Tibial artery (tissue), 4 donors: Measurements from ENCODE around the gene CEP83.
"Not testable (repeated sequence)": the region's sequence is repeated elsewhere in the genome, so short reads cannot be mapped to it uniquely, and the experiment has no call there.

Source experiments
- DNase-seq, 2 donors: peaks; one replicate each; pipeline ENCODE4 v3.0.0-alpha.2; 2019
- H3K27ac ChIP-seq, 2 donors: fragments of 200-600 bp; sonication (generic) in 1 of 2; 1 replicate in 1 of 2; 2 replicates in 1 of 2; pipeline ENCODE4 v1.5.1; 2018 to 2019; ENCODE audit warnings: mild to moderate bottlenecking in 1 of 2
- H3K27me3 ChIP-seq, 2 donors: fragments of 200-600 bp; sonication (generic) in 1 of 2; one replicate each; pipeline versions ENCODE4 v1.5.1 to v1.6.0; 2016 to 2019
- H3K36me3 ChIP-seq, 3 donors: fragments of 200-600 bp; sonication (generic) in 2 of 3; one replicate each; pipeline ENCODE4 v1.5.1; 2016 to 2019; ENCODE audit warnings: mild to moderate bottlenecking in 2 of 3
- H3K4me1 ChIP-seq, 4 donors: fragments of 200-600 bp; sonication (generic) in 2 of 4; 1 replicate in 3 of 4; 2 replicates in 1 of 4; pipeline ENCODE4 v1.5.1; 2016 to 2019
- H3K4me3 ChIP-seq, 2 donors: fragments of 200-600 bp; sonication (generic) in 1 of 2; 1 replicate in 1 of 2; 2 replicates in 1 of 2; pipeline ENCODE4 v1.5.1; 2018 to 2019; ENCODE audit warnings: mild to moderate bottlenecking in 2 of 2
- H3K9me3 ChIP-seq, 3 donors: fragments of 200-600 bp; sonication (generic) in 1 of 3; one replicate each; pipeline ENCODE4 v1.5.1; 2016 to 2019
- intact Hi-C: fragments of 100-400 bp; cut with DNase I; formaldehyde crosslinking; loops from one replicate; pipeline ENCODE4 v1.15.0; 2023; ENCODE audit warnings: low total_unique reads
- TF ChIP-seq, protein P1 (sequence below), 2 experiments: fragments of 200-600 bp in 1 of 2; fragments of 450-650 bp in 1 of 2; IDR thresholded peaks; one replicate each; pipeline ENCODE4 v1.5.1; 2017 to 2019; ENCODE audit warnings: antibody characterized with exemption in 2 of 2, mild to moderate bottlenecking in 1 of 2, moderate library complexity in 1 of 2

CEP83 gene

DNA sequence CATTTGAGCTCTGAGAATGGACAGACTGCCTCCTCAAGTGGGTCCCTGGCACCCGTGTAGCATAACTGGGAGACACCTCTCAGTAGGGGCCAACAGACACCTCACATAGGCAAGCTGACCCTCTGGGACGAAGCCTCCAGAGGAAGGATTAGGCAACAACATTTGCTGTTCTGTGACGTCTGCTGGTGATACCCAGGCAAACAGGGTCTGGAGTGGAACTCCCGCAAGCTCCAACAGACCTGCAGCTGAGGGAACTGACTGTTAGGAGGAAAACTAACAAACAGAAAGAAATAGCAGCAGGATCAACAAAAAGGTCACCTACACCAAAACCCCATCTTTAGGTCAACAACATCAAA is 69.6 kb downstream of the CEP83 start:
- intact Hi-C loops: no loop called here
- Histone ChIP-seq H3K4me1 (peaks cover 0 to 13% (median 0%) of the 10 kb centered on the region in 4 donors), H3K27ac (no peak overlapping the region), H3K9me3 (no peaks in the 10 kb centered on the region), H3K4me3 (no peak overlapping the region), H3K27me3 (no peaks in the 10 kb centered on the region), H3K36me3 (peaks cover 5 to 10% (median 8%) of the 10 kb centered on the region in 3 donors)
- DNase-seq: no peak
- TF ChIP-seq, protein P1, sequence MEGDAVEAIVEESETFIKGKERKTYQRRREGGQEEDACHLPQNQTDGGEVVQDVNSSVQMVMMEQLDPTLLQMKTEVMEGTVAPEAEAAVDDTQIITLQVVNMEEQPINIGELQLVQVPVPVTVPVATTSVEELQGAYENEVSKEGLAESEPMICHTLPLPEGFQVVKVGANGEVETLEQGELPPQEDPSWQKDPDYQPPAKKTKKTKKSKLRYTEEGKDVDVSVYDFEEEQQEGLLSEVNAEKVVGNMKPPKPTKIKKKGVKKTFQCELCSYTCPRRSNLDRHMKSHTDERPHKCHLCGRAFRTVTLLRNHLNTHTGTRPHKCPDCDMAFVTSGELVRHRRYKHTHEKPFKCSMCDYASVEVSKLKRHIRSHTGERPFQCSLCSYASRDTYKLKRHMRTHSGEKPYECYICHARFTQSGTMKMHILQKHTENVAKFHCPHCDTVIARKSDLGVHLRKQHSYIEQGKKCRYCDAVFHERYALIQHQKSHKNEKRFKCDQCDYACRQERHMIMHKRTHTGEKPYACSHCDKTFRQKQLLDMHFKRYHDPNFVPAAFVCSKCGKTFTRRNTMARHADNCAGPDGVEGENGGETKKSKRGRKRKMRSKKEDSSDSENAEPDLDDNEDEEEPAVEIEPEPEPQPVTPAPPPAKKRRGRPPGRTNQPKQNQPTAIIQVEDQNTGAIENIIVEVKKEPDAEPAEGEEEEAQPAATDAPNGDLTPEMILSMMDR (IDR thresholded peaks at IDR 0.05): no peak

DNA sequence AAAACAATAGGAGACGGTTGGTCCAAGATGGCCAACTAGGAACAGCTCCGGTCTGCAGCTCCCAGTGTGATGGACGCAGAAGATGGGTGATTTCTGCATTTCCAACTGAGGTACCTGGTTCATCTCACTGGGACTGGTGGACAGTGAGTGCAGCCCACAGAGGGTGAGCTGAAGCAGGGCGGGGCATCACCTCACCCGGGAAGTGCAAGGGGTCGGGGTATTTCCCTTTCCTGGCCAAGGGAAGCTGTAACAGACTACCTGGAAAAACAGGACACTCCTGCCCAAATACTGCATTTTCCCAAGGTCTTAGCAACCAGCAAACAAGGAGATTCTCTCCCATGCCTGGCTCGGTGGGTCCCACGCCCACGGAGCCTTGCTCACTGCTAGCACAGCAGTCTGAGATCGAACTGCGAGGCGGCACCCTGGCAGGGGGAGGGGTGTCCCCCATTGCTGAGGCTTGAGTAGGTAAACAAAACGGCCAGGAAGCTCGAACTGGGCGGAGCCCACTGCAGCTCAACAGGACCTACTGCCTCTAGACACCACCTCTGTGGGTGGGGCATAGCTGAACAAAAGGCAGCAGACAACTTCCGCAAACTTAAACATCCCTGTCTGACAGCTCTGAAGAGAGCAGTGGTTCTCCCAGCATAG is 70.1 kb downstream of the CEP83 start:
- peaks cover 0 to 13% (median 0%) of the 10 kb centered on the region in 4 donors for H3K4me1 ChIP-seq
- H3K27ac ChIP-seq, DNase-seq, H3K4me3 ChIP-seq, intact Hi-C loops, H3K27me3 ChIP-seq, H3K9me3 ChIP-seq: not testable (repeated sequence)
- peaks cover 9 to 13% (median 12%) of the 10 kb centered on the region in 3 donors for H3K36me3 ChIP-seq

DNA sequence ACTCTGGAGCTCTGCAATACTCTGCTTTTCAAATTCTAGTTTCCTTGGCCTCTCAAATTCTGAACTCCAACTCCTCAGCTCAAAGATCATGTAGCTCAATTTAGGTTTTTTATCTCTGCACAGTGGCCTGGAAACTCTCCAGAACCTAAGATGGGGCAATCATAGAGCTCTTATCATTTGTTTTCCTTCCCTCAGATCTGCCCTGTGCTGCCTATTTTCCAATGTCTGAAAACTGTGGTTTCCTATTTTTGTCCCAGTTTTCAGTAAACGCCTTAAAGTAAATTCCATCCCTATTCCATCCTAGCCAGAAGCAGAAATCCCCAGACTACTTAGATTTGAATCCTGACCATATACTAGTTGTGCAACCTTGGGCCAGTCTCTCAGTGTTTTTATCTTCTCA is 73.2 kb downstream of the CEP83 start:
- intact Hi-C loops: no loop called here
- Histone ChIP-seq H3K27me3 (no peaks in the 10 kb centered on the region), H3K36me3 (peaks cover 9 to 13% (median 9%) of the 10 kb centered on the region in 3 donors), H3K27ac (no peak overlapping the region), H3K4me1 (peaks cover 0 to 13% (median 0%) of the 10 kb centered on the region in 4 donors), H3K9me3 (peaks cover 0 to 10% (median 0%) of the 10 kb centered on the region in 3 donors), H3K4me3 (no peak overlapping the region)
- peak in 1 of 2 donors; percentile 24 for DNase-seq
- TF ChIP-seq, protein P1 (IDR thresholded peaks at IDR 0.05): no peak

DNA sequence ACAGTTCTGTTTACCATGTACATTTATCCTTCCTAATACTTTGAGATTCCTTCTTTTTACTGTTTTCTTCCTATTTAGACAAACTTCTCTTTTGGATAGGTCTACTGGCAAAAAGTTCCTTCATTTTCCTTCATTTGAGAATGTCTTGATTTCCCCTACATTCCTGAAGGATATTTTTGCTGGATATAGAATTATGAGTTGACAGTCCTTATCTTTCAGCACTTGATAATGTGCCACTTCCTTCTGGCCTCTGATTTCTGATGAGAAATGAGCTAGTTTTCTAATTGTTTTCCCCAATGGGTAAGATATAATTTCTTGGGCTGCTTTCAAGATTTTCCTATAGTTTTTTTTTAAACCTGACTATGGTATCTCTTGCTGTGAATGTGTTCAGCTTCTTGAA is 75.6 kb downstream of the CEP83 start:
- Histone ChIP-seq H3K36me3 (peaks cover 9 to 10% (median 9%) of the 10 kb centered on the region in 3 donors), H3K4me1 (peaks cover 0 to 13% (median 0%) of the 10 kb centered on the region in 4 donors), H3K27me3 (no peaks in the 10 kb centered on the region), H3K27ac (no peak overlapping the region), H3K9me3 (peaks cover 0 to 10% (median 0%) of the 10 kb centered on the region in 3 donors), H3K4me3 (no peak overlapping the region)
- DNase-seq: no peak
- intact Hi-C loops: no loop called here
- TF ChIP-seq, protein P1 (IDR thresholded peaks at IDR 0.05): no peak

DNA sequence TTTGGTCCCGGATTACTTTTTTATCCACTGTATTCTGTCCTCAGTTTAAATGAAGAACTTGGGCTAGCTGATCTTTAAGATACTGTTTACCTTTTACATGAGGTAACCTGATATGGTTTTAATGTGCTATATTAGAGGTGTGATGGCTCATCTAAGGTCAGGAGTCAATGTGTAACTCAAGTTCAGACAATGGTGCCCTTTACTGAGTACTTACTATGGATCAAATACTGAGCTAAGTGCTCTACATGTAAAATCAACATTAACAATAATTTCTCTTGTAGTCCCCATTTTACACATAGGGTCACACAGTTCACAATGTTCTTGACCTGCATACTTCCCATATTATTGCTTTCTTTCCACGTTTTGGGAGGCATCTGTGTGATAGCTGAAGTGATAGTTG is 79.2 kb downstream of the CEP83 start:
- intact Hi-C loops: no loop called here

DNA sequence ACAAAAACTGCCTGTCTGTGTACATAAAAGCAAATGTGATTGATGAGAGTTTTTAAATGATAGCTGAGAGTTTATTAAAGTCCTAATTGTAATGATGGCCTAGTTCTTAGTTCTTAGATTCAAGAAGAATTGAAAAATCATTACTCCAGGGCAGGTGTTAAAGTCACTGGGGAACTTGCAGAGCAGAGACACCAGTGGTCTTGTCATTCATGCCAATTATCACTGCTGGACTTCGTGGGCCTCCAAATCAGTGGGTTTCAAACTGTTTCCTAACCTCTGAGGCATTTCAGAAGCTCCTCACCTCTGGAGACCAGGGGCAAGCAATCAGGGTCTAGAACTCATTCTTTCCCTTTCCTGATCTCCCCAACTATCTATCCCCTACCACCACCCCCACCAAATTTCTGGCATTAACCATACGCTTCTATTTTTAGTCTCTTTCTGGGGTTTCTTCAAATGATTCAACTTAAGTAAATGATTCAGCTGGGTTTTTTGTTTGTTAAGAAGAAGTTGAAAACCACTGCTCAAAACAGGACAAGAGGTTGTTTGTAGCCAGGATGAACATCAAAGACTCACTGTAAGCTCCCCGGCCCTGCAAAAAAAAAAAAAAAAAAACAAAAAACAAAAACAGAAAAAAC is 80.1 kb downstream of the CEP83 start:
- intact Hi-C loops: no loop called here
- peaks cover 0 to 4% (median 4%) of the 10 kb centered on the region in 3 donors for H3K36me3 ChIP-seq
- no peak for DNase-seq
- TF ChIP-seq, protein P1 (IDR thresholded peaks at IDR 0.05): no peak
- H3K27ac ChIP-seq: no peak overlapping the region
- no peaks in the 10 kb centered on the region for H3K27me3 ChIP-seq
- H3K4me3 ChIP-seq: no peak overlapping the region
- no peaks in the 10 kb centered on the region for H3K4me1 ChIP-seq
- peaks cover 0 to 9% (median 0%) of the 10 kb centered on the region in 3 donors for H3K9me3 ChIP-seq

More for the DNA sequence above, 79.2 kb downstream of the CEP83 start:
- Histone ChIP-seq H3K27ac (no peak overlapping the region), H3K9me3 (peaks cover 0 to 10% (median 0%) of the 10 kb centered on the region in 3 donors), H3K27me3 (no peaks in the 10 kb centered on the region), H3K4me3 (no peak overlapping the region), H3K36me3 (peaks cover 8 to 13% (median 10%) of the 10 kb centered on the region in 3 donors), H3K4me1 (no peaks in the 10 kb centered on the region)
- TF ChIP-seq, protein P1 (IDR thresholded peaks at IDR 0.05): no peak
- no peak for DNase-seq
